Stimulated activated CD8-positive, alpha-beta memory T cell treated with anti-CD3 and anti-CD28 coated beads, Interleukin-4, amount 100 ng/mL, for 4 hours (primary cell): ENCODE data around the gene SLC2A6.

Experiments used
- DNase-seq, 2 donors: peaks; one replicate each; pipeline ENCODE4 v3.0.0-alpha.2; 2020; ENCODE audit warnings: low read depth in 2 of 2, low spot score in 1 of 2

SLC2A6 gene

DNA sequence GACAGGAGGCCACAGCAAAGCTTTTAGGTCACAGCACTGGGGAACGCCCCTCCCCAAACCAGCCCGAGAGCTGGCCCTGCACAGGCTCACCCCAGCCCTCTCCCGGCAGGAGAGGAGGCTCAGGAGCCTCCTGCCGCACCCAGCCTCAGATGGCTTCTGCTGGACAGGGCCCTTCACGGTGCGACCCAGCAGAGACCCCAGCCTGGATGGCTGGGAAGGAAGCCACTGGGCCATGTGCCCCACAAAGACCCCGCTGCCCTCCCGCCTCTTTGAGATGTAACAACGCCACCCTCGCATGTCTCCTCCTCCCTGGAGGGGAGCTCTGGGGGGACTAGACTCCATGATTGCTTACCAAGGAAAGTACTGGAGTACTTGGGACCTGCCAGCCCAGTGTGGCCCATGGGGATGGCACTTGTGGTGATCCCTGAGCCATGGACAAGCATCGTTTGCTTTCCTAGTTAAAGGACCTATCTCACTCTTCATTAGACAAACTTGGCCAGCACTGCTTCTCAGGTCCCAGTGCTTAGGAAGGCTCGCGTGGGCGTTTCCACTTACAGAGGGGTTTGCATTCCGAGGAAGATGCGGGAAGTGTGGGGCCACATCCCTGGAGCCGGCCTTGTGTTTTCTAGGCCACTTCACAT lies 36.8 kb upstream of the SLC2A6 start:
- no peak for DNase-seq

DNA sequence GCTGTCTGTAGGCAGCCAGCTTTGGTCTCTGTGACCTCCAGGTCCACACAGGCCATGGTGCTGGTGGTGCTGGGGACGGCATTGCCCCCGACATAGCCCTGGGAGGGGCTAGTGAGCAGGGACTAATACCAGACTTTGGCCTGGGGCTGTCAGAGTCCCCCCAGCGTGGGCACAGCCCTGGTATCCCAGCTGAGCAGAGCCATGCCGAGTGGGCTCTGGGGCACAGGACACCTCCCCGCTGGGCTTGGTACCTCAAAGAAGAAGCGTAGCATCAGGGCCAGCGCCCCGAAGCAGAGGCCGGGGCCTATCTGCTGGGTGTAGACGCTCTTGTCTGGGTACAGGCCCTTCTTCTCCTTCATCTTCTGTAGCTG lies 36.3 kb upstream of the SLC2A6 start:
- DNase-seq: no peak

DNA sequence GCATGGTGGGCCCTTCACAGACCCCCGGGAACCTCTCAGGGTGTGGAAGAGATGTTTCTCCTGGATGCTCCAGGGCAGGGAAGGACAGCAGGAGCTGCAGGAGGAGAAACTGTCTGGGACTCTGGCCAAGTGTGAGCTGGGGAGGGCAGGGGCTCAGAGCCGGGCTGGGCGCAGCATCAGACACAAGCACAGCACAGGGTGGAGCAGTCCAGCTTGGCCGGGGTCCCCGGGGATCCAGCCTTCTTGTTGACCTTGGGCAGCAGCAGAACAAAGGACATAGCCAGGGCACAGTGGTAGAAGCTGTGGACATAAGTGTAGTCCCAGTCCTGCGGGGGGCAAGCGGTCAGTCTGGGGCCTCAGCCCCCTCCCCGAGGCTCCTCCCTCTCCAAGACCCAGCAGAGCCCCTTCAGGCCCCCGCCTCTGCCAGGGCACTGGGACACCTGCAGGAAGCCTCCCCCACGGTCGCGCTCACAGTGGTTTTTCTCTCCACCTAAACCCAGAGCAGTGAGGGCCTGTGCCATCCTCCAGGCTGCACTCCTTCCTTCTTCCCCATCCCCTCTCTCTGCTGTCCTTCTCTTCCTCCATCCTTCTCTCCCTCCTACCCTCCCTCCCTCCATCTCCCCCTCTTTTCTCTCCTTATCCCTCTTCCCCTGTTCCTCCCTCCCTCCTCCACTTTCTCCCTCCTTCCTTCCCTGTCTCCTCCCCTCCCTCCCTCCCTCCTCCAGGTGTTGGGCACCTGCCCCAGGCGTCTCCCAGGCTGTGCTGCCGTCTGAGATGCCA lies 35.8 kb upstream of the SLC2A6 start:
- DNase-seq: no peak

DNA sequence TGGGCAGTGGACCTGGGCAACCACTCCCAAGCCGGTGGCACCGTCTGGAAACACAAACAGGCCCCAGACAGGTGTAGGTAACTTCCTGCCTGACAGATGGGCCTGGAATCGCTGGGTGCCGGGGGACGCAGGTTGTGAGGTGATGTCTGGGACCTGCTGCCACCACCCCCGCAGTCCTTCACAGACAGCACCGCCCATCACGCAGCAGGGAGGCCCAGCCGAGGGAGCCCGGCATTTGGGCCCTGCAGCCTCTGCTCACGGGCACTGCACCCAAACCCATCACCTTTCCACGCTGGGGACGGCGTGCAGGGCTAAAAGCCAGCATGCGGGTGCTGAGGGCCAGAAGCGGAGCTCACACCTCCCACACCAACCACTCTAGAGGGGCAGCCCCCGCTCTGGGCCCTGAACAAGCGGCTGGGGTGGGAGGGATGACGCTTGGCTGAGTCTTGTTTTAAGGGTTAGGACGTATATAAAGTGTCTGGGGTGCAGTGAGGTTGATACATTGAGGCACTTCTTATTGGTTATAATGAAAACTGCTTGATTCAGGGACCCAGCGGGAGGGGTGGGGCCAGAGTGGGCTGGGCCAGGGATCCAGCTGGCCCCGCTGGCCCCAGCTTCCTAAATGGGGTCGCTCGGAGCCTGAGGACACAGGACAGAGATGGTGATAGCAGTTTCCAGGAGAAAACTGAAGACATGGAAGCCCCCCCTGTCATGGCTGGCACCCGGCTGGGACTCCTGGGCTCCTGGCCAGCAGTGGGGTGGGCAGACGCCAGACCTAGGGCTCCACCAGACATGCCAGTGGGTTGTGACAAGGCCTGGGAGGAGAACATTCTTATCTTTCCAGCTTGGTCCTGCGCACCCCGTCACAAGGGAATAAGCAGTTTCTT lies 34.6 kb upstream of the SLC2A6 start:
- DNase-seq: no peak

DNA sequence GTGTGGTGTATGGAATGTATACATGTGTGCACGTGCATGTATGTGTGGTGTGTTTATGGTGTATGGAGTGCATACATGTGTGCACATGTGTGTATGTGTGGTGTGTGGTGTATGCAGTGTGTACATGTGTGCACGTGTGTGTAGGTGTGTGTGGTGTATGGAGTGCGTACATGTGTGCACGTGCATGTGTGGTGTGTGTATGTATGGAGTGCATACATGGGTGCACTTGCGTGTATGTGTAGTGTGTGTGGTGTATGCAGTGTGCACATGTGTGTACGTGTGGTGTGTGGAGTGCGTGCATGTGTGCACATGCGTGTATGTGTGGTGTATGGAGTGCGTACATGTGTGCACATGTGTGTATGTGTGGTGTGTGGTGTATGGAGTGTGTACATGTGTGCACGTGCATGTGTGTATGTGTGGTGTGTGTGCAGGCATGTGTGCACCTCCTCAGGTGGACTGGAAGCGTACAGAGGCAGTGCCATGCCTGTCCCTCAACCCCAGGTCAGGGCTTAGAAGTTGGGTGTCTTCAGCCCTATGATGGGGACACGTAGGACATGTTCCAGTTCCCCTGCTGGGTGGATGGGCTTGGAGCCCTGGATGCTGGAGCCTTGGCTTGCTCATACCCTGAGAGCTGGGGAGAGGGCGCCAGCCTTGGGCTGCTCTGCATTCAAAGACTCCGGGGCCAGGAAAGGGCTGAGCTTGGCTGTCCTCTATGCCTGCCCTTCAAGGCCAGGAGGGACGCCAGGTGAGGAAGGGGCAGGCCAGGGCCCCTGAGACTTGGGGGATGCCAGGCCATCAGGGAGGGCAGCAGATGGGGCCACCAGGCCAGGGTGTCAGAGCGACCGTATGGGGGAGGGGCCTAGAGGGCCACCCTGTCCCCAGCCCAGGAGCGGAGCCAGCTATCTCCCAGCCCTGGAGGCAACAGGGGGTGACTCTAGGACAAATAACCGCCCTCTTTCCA lies 33.6 kb upstream of the SLC2A6 start:
- no peak for DNase-seq

DNA sequence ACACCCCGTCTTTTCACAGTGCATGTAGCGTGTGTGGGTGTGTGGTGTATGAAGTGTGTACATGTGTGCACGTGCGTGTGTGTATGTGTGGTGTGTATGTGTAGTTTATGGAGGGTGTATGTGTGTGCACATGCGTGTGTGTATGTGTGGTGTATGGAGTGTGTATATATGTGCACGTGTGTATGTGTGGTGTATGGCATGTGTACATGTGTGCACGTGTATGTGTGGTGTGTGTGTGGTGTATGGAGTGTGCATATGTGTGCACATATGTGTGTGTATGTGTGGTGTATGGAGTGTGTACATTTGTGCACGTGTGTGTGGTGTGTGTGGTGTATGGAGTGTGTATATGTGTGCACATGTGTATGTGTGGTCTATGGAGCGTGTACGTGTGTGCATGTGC lies 32.7 kb upstream of the SLC2A6 start:
- DNase-seq: no peak

DNA sequence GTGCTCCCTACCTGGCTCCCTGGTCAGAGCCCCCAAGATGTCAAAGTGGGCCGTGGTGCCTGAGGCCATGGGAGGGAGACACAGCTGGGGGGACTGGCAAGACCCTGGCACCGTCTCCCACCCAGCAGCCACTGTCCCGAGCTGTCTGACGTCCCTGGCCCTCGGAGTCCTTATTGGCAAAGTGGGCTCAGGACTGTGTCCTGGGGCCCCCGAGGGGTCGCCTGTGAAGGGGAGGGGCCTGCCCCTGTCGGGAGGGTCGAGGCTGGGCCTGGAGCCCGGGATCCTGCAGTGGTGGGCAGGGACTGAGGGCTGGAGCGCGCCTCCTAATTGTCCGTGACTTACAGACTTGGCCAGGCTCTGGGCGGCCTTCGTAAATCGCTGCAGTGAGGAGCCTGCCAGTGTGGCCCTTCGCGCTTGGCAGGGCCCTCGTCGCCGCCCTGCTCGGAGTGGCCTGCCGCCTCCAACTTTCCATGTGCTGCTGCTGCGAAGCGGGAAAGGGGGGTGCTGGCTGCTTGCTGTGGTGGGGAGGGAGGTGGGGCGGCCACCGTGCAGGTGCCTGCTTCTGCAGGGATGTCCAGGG lies 32.1 kb upstream of the SLC2A6 start:
- DNase-seq: no peak

DNA sequence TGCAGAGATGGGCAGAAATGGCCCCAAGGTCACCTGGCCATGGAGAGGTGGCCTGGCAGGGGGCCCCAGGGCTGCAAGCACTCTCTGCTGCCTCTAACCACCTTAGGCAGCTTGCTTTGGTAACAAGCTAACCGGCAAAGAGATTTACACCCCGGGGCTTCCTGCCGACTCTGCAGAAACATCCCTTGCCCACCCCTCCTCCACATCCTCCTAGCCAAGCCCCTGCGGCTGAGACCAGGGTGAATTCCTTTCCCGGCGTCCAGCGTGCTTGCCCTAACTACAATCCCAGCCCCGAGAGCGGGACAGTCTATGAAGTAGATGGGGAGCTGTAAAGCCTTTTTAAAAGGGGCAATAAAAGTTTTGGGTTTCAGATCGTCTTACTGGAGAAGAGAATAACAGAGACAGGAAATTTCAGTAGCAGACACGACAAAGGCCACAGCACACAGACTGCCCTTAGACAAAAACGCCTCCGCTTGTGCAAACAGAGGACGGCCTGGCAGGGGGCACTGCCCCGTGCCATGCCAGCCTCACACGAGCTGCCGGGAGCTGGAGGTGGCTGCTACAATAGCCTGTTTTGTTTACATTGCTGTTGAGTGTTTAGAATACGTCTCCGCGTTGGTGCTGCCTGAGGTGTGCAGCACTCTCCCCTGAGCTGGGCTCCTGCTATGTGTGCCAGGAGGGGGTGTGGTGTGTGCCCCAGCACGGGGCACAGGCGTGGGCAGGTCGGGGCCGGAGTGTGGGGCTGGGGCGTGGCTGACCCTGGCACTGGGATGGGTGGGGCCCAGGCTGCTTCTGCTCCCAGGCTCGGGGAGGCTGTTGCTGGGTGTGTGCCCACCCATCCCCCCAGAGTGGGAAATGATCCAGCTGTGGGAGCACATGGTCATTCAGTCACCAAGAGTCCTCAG lies 30.5 kb upstream of the SLC2A6 start:
- DNase-seq: no peak

DNA sequence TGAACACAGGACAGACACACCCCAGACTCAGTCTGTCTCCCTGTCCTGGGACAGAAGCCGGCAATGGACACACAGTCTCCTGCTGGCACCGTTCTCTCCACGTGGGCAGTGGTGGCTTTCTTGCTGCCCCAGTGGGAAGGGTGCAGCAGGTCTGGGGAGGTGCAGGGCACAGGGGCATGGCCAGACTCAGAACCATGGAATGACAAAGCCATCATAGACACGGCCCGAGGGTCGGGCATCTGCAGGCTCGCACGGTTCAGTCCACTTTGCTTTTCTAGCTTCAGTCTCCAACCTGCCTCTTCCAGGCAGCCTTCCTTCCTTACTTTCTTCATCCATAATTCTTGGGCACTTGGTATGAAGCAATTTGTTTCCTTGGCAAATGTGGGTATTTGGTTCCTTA lies 29.1 kb upstream of the SLC2A6 start:
- DNase-seq: no peak

DNA sequence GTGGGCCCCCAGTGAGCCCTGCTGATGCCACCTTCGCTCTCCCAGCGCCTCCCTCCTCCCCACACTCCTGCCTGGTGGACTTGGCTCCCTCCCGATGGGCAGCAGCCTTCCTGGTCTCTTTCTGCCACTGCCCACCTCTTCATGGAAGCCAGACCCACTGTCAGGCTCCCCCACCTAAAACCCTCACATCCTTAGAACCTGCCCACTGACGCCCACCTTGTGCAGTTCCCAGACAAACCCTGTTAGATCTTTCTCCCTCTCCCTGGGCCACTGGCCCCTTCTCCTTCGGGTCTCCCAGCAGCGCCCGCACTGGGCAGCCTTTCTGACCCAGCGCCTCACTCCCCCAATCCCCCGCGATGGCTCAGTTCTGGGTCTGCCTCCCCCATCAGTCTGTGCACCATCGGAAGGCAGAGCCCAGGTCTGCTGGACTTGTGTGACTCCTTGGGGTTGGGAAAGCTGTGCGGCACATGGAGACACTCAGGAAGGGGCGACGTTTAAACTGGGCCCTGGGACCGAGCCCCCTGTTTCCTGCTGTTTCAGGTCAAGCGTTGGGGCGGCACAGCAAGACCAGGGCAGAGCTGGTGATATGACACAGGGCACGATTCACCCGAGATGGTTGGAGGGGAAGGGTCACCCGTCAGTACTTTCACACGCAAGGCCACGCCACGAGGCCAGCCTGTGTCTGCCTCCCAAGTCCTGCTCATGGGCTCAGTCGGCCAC lies 28.5 kb upstream of the SLC2A6 start:
- no peak for DNase-seq

DNA sequence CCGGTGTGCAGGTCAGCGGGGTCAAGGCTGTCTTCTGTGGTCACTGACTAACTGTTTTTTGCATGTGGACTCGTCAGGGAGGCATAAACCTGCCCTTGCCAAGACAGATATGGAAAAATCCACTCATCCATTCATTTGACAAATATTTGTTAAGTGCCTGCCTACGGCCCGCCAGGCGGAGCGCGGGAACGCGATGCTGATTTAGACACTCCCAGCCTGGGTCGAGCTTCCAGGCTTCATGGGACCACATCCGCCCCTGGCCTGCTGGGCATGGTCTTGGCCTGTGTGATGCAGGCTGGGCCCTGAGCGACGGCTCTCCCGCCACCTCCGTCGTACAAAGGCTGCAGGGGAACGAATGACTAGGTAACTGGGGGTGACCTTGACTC lies 27.7 kb upstream of the SLC2A6 start:
- no peak for DNase-seq

DNA sequence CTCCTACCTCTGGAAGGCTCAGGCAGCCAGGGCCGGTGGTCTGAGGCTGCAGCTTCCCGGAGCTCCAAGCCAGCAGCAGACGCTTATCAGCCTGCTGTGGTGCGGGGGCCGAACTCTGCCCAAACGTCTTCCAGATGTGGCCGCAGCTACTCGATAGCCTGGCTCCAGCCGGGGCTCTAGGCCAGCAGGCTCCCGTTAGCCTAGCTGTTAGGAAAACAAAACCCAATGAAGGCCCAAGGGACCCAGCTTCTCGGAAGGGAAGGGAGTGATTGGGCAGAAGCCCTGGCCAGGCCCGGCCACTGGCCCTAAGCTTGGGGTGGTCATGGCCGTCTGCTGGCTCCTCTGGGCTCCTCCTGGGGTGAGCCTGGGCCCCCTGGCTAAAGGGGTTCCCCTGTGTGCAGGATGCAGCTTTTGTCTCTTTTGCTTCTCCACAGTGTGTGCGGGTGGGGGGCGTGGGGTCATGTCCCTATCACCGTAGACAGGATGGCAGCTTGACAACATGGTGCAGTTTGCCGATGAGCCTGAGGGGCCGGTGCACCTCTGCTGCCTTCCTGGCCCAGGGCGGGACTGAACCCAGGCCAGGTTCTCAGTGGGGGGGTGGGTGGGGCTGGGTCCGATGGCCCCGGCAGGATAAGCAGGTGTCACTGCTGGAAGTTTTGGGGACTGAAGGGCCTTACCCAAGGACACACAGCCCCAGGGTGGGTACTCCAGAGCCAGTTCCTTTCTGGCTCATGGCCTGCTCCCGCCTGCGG lies 27.2 kb upstream of the SLC2A6 start:
- no peak for DNase-seq

DNA sequence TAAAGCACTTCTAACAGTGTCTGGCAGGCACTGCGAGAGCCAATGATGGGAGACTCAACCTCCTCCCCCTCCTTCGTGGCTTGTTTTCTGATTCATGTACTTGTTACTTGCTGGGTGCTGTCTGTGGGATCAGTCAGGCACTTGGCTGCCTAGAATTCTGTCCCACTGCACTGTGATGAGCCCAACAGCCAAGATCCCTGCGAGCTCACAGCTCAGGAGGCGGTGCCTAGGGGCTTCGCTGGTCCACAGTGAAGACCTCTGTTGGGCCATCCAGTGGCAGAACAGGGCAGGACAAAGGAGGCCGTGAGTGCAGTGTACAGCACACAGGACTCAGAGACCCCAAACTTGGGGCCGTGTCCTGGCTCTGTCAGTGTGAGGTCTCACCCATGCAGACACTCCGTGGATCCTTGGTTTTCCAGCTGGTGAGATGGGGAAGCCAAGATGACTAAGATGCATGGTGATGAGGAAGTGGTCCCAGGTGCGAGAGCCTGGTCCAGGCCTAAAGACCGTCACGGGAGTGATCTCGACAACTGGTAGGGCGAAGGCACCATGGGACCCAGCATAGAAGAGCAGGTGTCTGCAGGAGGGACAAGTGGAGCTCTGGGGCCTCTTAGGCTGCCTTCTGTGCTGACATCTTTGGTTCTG lies 26.4 kb upstream of the SLC2A6 start:
- no peak for DNase-seq

DNA sequence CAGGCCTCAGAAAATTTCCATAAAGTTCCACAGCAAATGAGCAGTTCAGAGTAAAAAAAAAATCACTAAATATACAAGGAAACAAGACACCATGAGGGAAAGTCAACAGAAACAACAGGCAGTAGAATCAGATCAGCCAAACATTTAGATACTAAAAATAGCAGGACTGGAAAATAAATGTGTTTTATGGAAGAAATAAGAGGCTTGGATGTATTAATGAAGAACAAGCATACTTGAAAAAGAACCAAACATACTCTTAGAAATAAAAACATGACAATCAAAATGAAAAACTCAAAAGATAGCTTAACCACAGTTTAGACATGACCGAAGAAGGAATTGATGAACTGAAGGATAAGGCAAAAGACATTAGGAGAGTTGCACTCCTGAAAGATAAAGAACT lies 23.2 kb upstream of the SLC2A6 start:
- DNase-seq: no peak

DNA sequence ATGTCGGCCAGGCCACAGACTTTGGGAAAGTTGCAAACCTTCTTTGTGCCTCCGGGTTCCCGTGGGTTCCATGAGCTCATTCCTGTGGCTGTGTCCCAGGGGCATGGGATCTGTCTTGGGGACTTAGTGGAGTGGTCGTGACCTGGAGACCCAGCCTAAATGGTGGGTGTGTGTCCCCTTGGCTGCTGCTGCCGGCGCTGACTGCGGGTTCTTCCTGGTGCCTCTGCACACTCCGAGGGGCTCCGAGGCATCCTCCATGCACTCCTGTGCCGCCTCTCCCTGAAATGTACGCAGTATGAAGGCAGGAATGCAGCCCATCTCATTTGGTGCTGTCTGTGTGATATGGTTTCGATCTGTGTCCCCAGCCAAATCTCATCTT lies 21.0 kb upstream of the SLC2A6 start:
- no peak for DNase-seq

DNA sequence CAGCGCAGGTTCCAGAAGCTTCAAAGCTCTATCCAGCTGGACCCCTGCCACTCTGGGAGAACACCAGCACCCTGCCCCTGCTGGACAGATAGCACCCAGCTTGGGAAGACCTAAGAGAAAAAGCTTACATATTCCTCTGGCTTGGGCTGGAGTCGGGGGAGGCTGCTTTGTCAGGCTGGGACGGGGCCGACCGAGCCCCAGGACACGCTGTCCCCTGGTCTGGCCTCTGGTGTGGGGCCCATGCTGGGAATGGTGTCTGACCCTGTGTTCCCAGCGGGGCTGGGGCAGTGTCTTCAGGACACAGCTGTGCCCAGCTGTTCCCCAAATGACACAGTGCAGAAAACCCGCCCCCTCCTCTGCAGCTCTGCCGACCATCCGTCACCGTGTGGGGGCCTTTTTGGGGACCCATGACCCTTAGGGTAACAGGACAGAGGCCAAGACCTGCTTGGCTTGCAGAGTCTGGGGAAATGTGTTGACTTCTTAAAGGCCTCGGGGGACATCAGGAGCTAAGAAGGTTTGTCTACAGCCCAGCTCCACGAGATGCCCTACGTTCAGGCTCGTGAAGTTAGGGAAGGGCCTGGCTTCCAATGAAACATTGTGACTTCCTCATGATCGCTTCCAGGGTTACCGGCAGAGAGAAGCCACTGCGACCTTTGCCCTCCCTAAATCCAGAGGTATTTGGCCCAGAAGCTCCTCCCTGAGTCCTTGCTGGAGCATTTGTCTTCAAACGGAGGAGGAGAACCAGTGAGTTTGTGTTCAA lies 20.4 kb upstream of the SLC2A6 start:
- DNase-seq: no peak
